Right atrium auricular region (tissue), 2 donors: ENCODE data around the gene THSD7A. TPM values are rescaled to one million over a fixed set of nuclear protein-coding genes. Genes with fewer than 3 reads are reported as not detected.

Experiments
- DNase-seq: peaks from one replicate; pipeline ENCODE4 v3.0.0-alpha.2; 2019; ENCODE audit warnings: low spot score
- H3K27ac ChIP-seq, 2 donors: fragments of 200-600 bp; sonication (generic); 1 replicate in 1 of 2; 2 replicates in 1 of 2; pipeline ENCODE4 v1.5.1; 2016 to 2019
- H3K27me3 ChIP-seq, 2 donors: fragments of 200-600 bp; sonication (generic); one replicate each; pipeline versions ENCODE4 v1.5.1 to v1.6.0; 2017 to 2019
- H3K36me3 ChIP-seq: fragments of 200-600 bp; sonication (generic); one replicate; pipeline ENCODE4 v1.5.1; 2016
- H3K4me1 ChIP-seq, 2 donors: fragments of 200-600 bp; sonication (generic); one replicate each; pipeline versions ENCODE4 v1.5.1 to v1.6.0; 2017 to 2019
- H3K4me3 ChIP-seq, 2 donors: fragments of 200-600 bp; sonication (generic); 1 replicate in 1 of 2; 2 replicates in 1 of 2; pipeline ENCODE4 v1.5.1; 2017 to 2019; ENCODE audit warnings: mild to moderate bottlenecking in 1 of 2, moderate library complexity in 1 of 2
- H3K9me3 ChIP-seq, 2 donors: fragments of 200-600 bp; sonication (generic); one replicate each; pipeline ENCODE4 v1.5.1; 2019
- CTCF ChIP-seq, 2 donors: fragments of 200-600 bp; sonication (generic); IDR thresholded peaks; one replicate each; pipeline ENCODE4 v1.5.1; 2019; ENCODE audit warnings: antibody characterized with exemption in 2 of 2
- total RNA-seq, 2 donors: library from RNA; depleted of rRNA; stranded (reverse); fragments of >200 nt; gene quantifications; one replicate each; pipeline ENCODE4 v1.1.0, GENCODE V29; 2016

The THSD7A gene
- total RNA-seq, 2 donors from 2014 or later: 0.85 to 2.9 TPM

- DNase-seq: no peak
- H3K27me3 ChIP-seq: no peaks in the 10 kb centered on the region
- H3K9me3 ChIP-seq: no peaks in the 10 kb centered on the region
- no peak for TF ChIP-seq CTCF (IDR thresholded peaks at IDR 0.05)
- H3K4me3 ChIP-seq: no peak overlapping the region
- no peaks in the 10 kb centered on the region for H3K36me3 ChIP-seq
- no peak overlapping the region for H3K27ac ChIP-seq
- no peaks in the 10 kb centered on the region for H3K4me1 ChIP-seq
These were observed 502.4 kb downstream of the THSD7A start for GRCh38 chr7:11329626-11330025.

GRCh38 chr7:11328309-11328708, 503.7 kb downstream of the THSD7A start:
- DNase-seq: no peak
- no peaks in the 10 kb centered on the region for H3K27me3 ChIP-seq
- no peak for TF ChIP-seq CTCF (IDR thresholded peaks at IDR 0.05)
- no peaks in the 10 kb centered on the region for H3K4me1 ChIP-seq
- no peak overlapping the region for H3K27ac ChIP-seq
- peaks cover 0 to 10% of the 10 kb centered on the region in 2 donors for H3K9me3 ChIP-seq
- H3K36me3 ChIP-seq: no peaks in the 10 kb centered on the region
- H3K4me3 ChIP-seq: no peak overlapping the region

GRCh38 chr7:11327633-11328032, 504.4 kb downstream of the THSD7A start:
- no peak for DNase-seq
- Histone ChIP-seq H3K9me3 (peaks cover 0 to 10% of the 10 kb centered on the region in 2 donors), H3K4me1 (no peaks in the 10 kb centered on the region), H3K27me3 (no peaks in the 10 kb centered on the region), H3K36me3 (no peaks in the 10 kb centered on the region), H3K27ac (no peak overlapping the region), H3K4me3 (no peak overlapping the region)
- no peak for TF ChIP-seq CTCF (IDR thresholded peaks at IDR 0.05)
